PFSK-1 (cell line): ENCODE results near the gene NCAPD2.

Experiments used
- SIN3A ChIP-seq: IDR thresholded peaks from 2 replicates; pipeline ENCODE4 v1.6.1; 2012; ENCODE audit warnings: mild to moderate bottlenecking, low read length, moderate library complexity, borderline replicate concordance; ENCODE audit not compliant: insufficient read depth
- TF ChIP-seq, protein P1 (sequence below), 2 experiments: IDR thresholded peaks; 2 replicates each; pipeline versions ENCODE4 v1.6.1 to v1.8.0; 2011 to 2012; ENCODE audit warnings: low read depth in 2 of 2, low read length in 2 of 2, control low read depth in 1 of 2, inconsistent platforms in 1 of 2, mild to moderate bottlenecking in 1 of 2, moderate library complexity in 1 of 2; ENCODE audit not compliant: insufficient read depth in 1 of 2

DNA sequence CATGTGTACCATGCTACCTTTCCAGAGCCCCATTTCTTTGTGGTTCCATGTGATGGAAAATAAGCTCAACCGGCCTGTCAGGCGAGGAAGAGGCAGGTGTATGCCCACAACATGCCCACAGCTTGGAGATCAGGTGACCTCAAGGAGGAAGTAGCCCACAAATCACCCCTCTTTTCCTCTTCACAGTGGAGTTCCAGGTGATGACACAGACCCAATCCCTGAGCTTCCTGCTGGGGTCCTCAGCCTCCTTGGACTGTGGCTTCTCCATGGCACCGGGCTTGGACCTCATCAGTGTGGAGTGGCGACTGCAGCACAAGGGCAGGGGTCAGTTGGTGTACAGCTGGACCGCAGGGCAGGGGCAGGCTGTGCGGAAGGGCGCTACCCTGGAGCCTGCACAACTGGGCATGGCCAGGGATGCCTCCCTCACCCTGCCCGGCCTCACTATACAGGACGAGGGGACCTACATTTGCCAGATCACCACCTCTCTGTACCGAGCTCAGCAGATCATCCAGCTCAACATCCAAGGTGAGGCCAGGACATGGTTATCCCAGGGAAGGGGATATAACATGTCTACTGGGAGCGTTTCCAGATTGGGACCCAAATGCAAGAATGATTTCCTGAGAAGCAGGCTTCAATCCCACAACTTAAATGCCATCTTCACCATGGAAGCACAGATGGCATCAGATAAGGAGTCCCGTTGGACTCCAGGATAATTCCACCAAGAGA, 36.5 kb upstream of the NCAPD2 start:
- TF ChIP-seq SIN3A: no peak
- TF ChIP-seq, protein P1, sequence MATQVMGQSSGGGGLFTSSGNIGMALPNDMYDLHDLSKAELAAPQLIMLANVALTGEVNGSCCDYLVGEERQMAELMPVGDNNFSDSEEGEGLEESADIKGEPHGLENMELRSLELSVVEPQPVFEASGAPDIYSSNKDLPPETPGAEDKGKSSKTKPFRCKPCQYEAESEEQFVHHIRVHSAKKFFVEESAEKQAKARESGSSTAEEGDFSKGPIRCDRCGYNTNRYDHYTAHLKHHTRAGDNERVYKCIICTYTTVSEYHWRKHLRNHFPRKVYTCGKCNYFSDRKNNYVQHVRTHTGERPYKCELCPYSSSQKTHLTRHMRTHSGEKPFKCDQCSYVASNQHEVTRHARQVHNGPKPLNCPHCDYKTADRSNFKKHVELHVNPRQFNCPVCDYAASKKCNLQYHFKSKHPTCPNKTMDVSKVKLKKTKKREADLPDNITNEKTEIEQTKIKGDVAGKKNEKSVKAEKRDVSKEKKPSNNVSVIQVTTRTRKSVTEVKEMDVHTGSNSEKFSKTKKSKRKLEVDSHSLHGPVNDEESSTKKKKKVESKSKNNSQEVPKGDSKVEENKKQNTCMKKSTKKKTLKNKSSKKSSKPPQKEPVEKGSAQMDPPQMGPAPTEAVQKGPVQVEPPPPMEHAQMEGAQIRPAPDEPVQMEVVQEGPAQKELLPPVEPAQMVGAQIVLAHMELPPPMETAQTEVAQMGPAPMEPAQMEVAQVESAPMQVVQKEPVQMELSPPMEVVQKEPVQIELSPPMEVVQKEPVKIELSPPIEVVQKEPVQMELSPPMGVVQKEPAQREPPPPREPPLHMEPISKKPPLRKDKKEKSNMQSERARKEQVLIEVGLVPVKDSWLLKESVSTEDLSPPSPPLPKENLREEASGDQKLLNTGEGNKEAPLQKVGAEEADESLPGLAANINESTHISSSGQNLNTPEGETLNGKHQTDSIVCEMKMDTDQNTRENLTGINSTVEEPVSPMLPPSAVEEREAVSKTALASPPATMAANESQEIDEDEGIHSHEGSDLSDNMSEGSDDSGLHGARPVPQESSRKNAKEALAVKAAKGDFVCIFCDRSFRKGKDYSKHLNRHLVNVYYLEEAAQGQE (IDR thresholded peaks at IDR 0.05; ENCODE audit: insufficient read depth in 1 of 2, low read depth in 2 of 2, low read length in 2 of 2): no peak
